K562 (cell line): ENCODE data around the gene DCPS. TPM values are rescaled to one million over a fixed set of nuclear protein-coding genes. Genes with fewer than 3 reads are reported as not detected.
A peak's percentile ranks its signal among the peaks of the same experiment; 100 is the strongest.

ENCODE experiments used
- ARID1B ChIP-seq: fragments of 450-650 bp; IDR thresholded peaks from 2 replicates; pipeline ENCODE4 v1.6.1; 2016; ENCODE audit warnings: antibody characterized with exemption, mild to moderate bottlenecking, inconsistent platforms
- CBX2 ChIP-seq: fragments of 200-600 bp; sonication (generic); IDR thresholded peaks from one replicate; pipeline ENCODE4 v1.6.1; 2012; ENCODE audit warnings: mild to moderate bottlenecking, low read length, inconsistent platforms; ENCODE audit not compliant: insufficient read depth, poor library complexity, severe bottlenecking
- CHD4 ChIP-seq: fragments of 200-600 bp; sonication (generic); IDR thresholded peaks from 3 replicates; pipeline ENCODE4 v1.6.1; 2012; ENCODE audit warnings: low read depth, mild to moderate bottlenecking, mixed read lengths, low read length, inconsistent platforms; ENCODE audit not compliant: insufficient read depth, insufficient replicate concordance, poor library complexity, severe bottlenecking
- EP300 ChIP-seq: IDR thresholded peaks from 2 replicates; pipeline ENCODE4 v1.6.1; 2012; ENCODE audit warnings: low read length, improper control_type of control experiment
- ESRRA ChIP-seq: fragments of 450-650 bp; IDR thresholded peaks from 2 replicates; pipeline ENCODE4 v1.6.1; 2014; ENCODE audit warnings: low read depth, mild to moderate bottlenecking, moderate library complexity, borderline replicate concordance
- ETV1 ChIP-seq: fragments of 450-650 bp; conservative IDR thresholded peaks from 2 replicates; pipeline ENCODE4 v1.6.1; 2016; ENCODE audit warnings: missing genetic modification characterization, control low read depth, low read depth, missing compliant biosample characterization
- ETV5 ChIP-seq: sonication (generic); formaldehyde crosslinking; IDR thresholded peaks from 2 replicates; pipeline ENCODE4 v1.4.0; 2020; ENCODE audit warnings: low read depth, mild to moderate bottlenecking, missing genetic modification reagents
- FOXK2 ChIP-seq, 2 experiments: fragments of 450-650 bp; IDR thresholded peaks in 1 of 2; conservative IDR thresholded peaks in 1 of 2; 2 replicates each; pipeline ENCODE4 v1.6.1; 2016; ENCODE audit warnings: low read depth in 2 of 2, mild to moderate bottlenecking in 1 of 2
- JUND ChIP-seq, 2 experiments: IDR thresholded peaks; 2 replicates in 1 of 2; 3 replicates in 1 of 2; pipeline ENCODE4 v1.6.1; 2011; ENCODE audit warnings: borderline replicate concordance in 2 of 2, low read depth in 2 of 2, low read length in 2 of 2, improper control_type of control experiment in 1 of 2, missing biosample characterization in 1 of 2, missing genetic modification characterization in 1 of 2, missing genetic modification reagents in 1 of 2
- MAFG ChIP-seq: fragments of 450-650 bp; conservative IDR thresholded peaks from 2 replicates; pipeline ENCODE4 v1.6.1; 2016; ENCODE audit warnings: missing genetic modification characterization, missing compliant biosample characterization
- PCBP1 ChIP-seq: fragments of 200-400 bp; formaldehyde crosslinking; IDR thresholded peaks from 2 replicates; pipeline ENCODE4 v1.6.1; 2018; ENCODE audit warnings: mild to moderate bottlenecking, low read depth, low read length; ENCODE audit not compliant: poor library complexity, severe bottlenecking
- RFX5 ChIP-seq: IDR thresholded peaks from 2 replicates; pipeline ENCODE4 v1.6.1; 2011; ENCODE audit warnings: low read depth, mild to moderate bottlenecking, improper control_type of control experiment, low read length
- TAF9B ChIP-seq: fragments of 450-650 bp; IDR thresholded peaks from 2 replicates; pipeline ENCODE4 v1.6.1; 2018; ENCODE audit warnings: mild to moderate bottlenecking; ENCODE audit not compliant: partially characterized antibody
- TSC22D4 ChIP-seq: fragments of 450-650 bp; IDR thresholded peaks from 2 replicates; pipeline ENCODE4 v1.6.1; 2016; ENCODE audit warnings: missing genetic modification characterization, missing biosample characterization, control low read depth
- U2AF1 ChIP-seq: fragments of 200-400 bp; formaldehyde crosslinking; optimal IDR thresholded peaks from 2 replicates; pipeline ENCODE3; 2017; ENCODE audit warnings: mild to moderate bottlenecking, low read depth, low read length, moderate library complexity
- XRCC4 ChIP-seq: IDR thresholded peaks from one replicate; pipeline ENCODE4 v1.6.1; 2011; ENCODE audit not compliant: insufficient read depth, insufficient read length; ENCODE audit errors: extremely low read depth
- YBX1 ChIP-seq: fragments of 450-650 bp; IDR thresholded peaks from 2 replicates; pipeline ENCODE4 v1.7.1; 2016; ENCODE audit warnings: mild to moderate bottlenecking
- ZNF232 ChIP-seq: sonication (generic); formaldehyde crosslinking; IDR thresholded peaks from 2 replicates; pipeline ENCODE4 v1.8.0; 2022; ENCODE audit warnings: mild to moderate bottlenecking, missing genetic modification reagents
- polyA plus RNA-seq, 8 experiments: library from polyadenylated mRNA; depleted of rRNA in 4 of 8; stranded (reverse) in 5 of 8; unstranded in 3 of 8; fragments of >200 nt; fragmentation: Nextera tagmentation in 2 of 8; fragmentation: Illumina TruSeq in 1 of 8; extraction: Ambion mirVana in 2 of 8; extraction: Trizol in 1 of 8; gene quantifications; 2 replicates each; pipeline versions ENCODE4 v1.2.1 to v1.2.3, GENCODE V29; 2011 to 2014; ENCODE audit warnings: inconsistent platforms in 1 of 8, missing spikeins in 1 of 8
- total RNA-seq, 7 experiments: library from RNA; depleted of rRNA in 6 of 7; stranded (reverse); fragments of >200 nt in 6 of 7; fragmentation: Illumina TruSeq in 2 of 7; extraction: Trizol in 2 of 7; gene quantifications; 2 replicates each; pipeline versions ENCODE4 v1.2.1 to v1.2.3, GENCODE V29; 2011 to 2021; ENCODE audit warnings: low replicate concordance in 1 of 7
- TF ChIP-seq, protein P1 (sequence below): fragments of 450-650 bp; IDR thresholded peaks from 2 replicates; pipeline ENCODE4 v1.6.1; 2017; ENCODE audit warnings: antibody characterized with exemption
- TF ChIP-seq, protein P2 (sequence below), 2 experiments: IDR thresholded peaks; 2 replicates each; pipeline ENCODE4 v1.6.1; 2011; ENCODE audit warnings: borderline replicate concordance in 1 of 2, control low read depth in 1 of 2, low read depth in 1 of 2, low read length in 1 of 2, mild to moderate bottlenecking in 1 of 2, mixed read lengths in 1 of 2, moderate library complexity in 1 of 2; ENCODE audit not compliant: insufficient read depth in 1 of 2, insufficient read length in 1 of 2, poor library complexity in 1 of 2, severe bottlenecking in 1 of 2; ENCODE audit errors: extremely low read depth in 1 of 2
- TF ChIP-seq, protein P3 (sequence below): fragments of 200-800 bp; sonication (Bioruptor generic); IDR thresholded peaks from 2 replicates; pipeline ENCODE4 v1.6.1; 2017; ENCODE audit warnings: missing genetic modification characterization, missing compliant biosample characterization

The DCPS gene
- total and polyA plus RNA-seq, 9 of the 15 experiments (the other 6 are each of a cell fraction or from before 2014, with no cell fraction given): 8.7 to 38.1 (median 17.9) TPM

- TF ChIP-seq JUND (IDR thresholded peaks at IDR 0.05; ENCODE audit: borderline replicate concordance, low read depth, low read length) (peak; percentile 97), JUND (tag; IDR thresholded peaks at IDR 0.05; ENCODE audit: borderline replicate concordance, low read depth, low read length) (peak; percentile 97), CHD4 (peak; percentile 22), U2AF1 (no peak), ETV5 (CRISPR knock-in tag) (peak; percentile 83), RFX5 (0 out of 2 replicates have a peak, but pooled peaks have one; percentile 31), YBX1 (no peak), ESRRA (peak; percentile 77), ZNF232 (CRISPR knock-in tag) (no peak), ETV1 (tag) (peak; percentile 54), TSC22D4 (tag) (no peak), ARID1B (peak; percentile 95), MAFG (peak; percentile 78), PCBP1 (no peak), CBX2 (no peak), XRCC4 (no peak), FOXK2 (conservative IDR thresholded peaks at IDR 0.05 in 1 of 2, IDR thresholded peaks at IDR 0.05 in 1 of 2; ENCODE audit: low read depth in 2 of 2) (peak; percentile 90 to 92), TAF9B (peak; percentile 85), EP300 (peak; percentile 92)
- TF ChIP-seq, protein P1, sequence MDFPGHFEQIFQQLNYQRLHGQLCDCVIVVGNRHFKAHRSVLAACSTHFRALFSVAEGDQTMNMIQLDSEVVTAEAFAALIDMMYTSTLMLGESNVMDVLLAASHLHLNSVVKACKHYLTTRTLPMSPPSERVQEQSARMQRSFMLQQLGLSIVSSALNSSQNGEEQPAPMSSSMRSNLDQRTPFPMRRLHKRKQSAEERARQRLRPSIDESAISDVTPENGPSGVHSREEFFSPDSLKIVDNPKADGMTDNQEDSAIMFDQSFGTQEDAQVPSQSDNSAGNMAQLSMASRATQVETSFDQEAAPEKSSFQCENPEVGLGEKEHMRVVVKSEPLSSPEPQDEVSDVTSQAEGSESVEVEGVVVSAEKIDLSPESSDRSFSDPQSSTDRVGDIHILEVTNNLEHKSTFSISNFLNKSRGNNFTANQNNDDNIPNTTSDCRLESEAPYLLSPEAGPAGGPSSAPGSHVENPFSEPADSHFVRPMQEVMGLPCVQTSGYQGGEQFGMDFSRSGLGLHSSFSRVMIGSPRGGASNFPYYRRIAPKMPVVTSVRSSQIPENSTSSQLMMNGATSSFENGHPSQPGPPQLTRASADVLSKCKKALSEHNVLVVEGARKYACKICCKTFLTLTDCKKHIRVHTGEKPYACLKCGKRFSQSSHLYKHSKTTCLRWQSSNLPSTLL: peak; percentile 61; the same call in 1 of the 2 replicates
- TF ChIP-seq, protein P2, sequence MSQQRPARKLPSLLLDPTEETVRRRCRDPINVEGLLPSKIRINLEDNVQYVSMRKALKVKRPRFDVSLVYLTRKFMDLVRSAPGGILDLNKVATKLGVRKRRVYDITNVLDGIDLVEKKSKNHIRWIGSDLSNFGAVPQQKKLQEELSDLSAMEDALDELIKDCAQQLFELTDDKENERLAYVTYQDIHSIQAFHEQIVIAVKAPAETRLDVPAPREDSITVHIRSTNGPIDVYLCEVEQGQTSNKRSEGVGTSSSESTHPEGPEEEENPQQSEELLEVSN (IDR thresholded peaks at IDR 0.05; ENCODE audit: borderline replicate concordance in 1 of 2, extremely low read depth in 1 of 2, insufficient read depth in 1 of 2, insufficient read length in 1 of 2, low read depth in 1 of 2, low read length in 1 of 2, poor library complexity in 1 of 2, severe bottlenecking in 1 of 2): peak in 1 of 2 experiments; percentile 6
- TF ChIP-seq, protein P3, sequence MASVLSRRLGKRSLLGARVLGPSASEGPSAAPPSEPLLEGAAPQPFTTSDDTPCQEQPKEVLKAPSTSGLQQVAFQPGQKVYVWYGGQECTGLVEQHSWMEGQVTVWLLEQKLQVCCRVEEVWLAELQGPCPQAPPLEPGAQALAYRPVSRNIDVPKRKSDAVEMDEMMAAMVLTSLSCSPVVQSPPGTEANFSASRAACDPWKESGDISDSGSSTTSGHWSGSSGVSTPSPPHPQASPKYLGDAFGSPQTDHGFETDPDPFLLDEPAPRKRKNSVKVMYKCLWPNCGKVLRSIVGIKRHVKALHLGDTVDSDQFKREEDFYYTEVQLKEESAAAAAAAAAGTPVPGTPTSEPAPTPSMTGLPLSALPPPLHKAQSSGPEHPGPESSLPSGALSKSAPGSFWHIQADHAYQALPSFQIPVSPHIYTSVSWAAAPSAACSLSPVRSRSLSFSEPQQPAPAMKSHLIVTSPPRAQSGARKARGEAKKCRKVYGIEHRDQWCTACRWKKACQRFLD (CRISPR knock-in tag): peak; percentile 85; the same call in 1 of the 2 replicates
Observed at GRCh38 chr11:126345759-126346585, 42.1 kb downstream of the DCPS start (continued).
